Cardiac muscle cell (in vitro differentiated cells and primary cell): ENCODE measurements around the gene TCEANC. TPM values are rescaled to one million over a fixed set of nuclear protein-coding genes. Genes with fewer than 3 reads are reported as not detected.
A peak's percentile ranks its signal among the peaks of the same experiment; 100 is the strongest.

ENCODE experiments used
- DNase-seq, 2 donors: peaks; one replicate each; pipeline versions ENCODE4 v3.0.0 to v3.0.0-alpha.2; 2010 to 2017; ENCODE audit warnings: low read depth in 1 of 2, low spot score in 1 of 2
- H3K27ac ChIP-seq: fragments of 200-600 bp; sonication (generic); 2 replicates; pipeline ENCODE4 v1.5.1; 2016
- H3K27me3 ChIP-seq: fragments of 200-600 bp; sonication (generic); 2 replicates; pipeline ENCODE4 v1.6.0; 2016; ENCODE audit warnings: control low read depth
- H3K36me3 ChIP-seq: fragments of 200-600 bp; sonication (generic); 2 replicates; pipeline ENCODE4 v1.5.1; 2016; ENCODE audit warnings: control low read depth
- H3K4me1 ChIP-seq: fragments of 200-600 bp; sonication (generic); 2 replicates; pipeline ENCODE4 v1.8.1; 2017; ENCODE audit warnings: low read depth, mild to moderate bottlenecking, mixed run types
- H3K4me3 ChIP-seq: fragments of 200-600 bp; sonication (generic); 2 replicates; pipeline ENCODE4 v1.5.1; 2016; ENCODE audit warnings: mild to moderate bottlenecking
- H3K9me3 ChIP-seq: fragments of 200-600 bp; sonication (generic); 2 replicates; pipeline ENCODE4 v1.5.1; 2017; ENCODE audit warnings: low read depth, mild to moderate bottlenecking, control low read depth
- CTCF ChIP-seq: IDR thresholded peaks from 2 replicates; pipeline ENCODE4 v1.5.1; 2012; ENCODE audit warnings: low read depth, mild to moderate bottlenecking, low read length
- polyA plus RNA-seq: library from polyadenylated mRNA; unstranded; fragments of >200 nt; fragmentation: Nextera tagmentation; extraction: Ambion mirVana; gene quantifications from 2 replicates; pipeline ENCODE4 v1.2.1, GENCODE V29; 2016
- total RNA-seq: library from RNA; depleted of rRNA; stranded (reverse); fragments of >200 nt; gene quantifications from 2 replicates; pipeline ENCODE4 v1.2.3, GENCODE V29; 2016

Gene TCEANC
- total and polyA plus RNA-seq, 2 experiments from 2014 or later, result 3.5 to 6.9 TPM

GRCh38 chrX:13661735-13662288, 8.9 kb downstream of the TCEANC start:
- no peak for DNase-seq
- Histone ChIP-seq H3K9me3 (no peaks in the 10 kb centered on the region), H3K36me3 (no peaks in the 10 kb centered on the region), H3K27me3 (no peaks in the 10 kb centered on the region), H3K4me1 (peaks cover 16% of the 10 kb centered on the region), H3K4me3 (no peak overlapping the region), H3K27ac (no peak overlapping the region)
- no peak for TF ChIP-seq CTCF

DNA sequence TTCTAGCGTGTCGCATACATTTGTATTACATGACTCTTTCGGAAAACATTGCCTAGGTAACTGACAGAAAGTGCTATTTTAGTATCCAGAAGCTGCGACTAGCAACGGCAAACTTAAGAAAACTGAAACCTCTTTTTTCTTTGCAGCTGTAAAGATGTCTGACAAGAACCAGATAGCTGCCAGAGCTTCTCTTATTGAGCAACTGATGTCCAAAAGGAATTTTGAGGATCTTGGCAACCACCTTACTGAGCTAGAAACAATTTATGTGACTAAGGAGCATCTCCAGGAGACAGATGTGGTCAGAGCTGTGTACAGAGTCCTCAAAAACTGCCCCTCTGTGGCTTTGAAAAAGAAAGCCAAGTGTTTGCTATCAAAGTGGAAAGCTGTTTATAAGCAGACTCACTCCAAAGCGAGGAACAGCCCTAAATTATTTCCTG, 9.4 kb downstream of the TCEANC start:
- Histone ChIP-seq H3K36me3 (no peaks in the 10 kb centered on the region), H3K9me3 (no peaks in the 10 kb centered on the region), H3K27ac (peak overlapping the region; percentile 26), H3K4me3 (no peak overlapping the region), H3K27me3 (no peaks in the 10 kb centered on the region), H3K4me1 (peaks cover 16% of the 10 kb centered on the region)
- TF ChIP-seq CTCF, result no peak
- DNase-seq, result peak in 1 of 2 donors; percentile 81

DNA sequence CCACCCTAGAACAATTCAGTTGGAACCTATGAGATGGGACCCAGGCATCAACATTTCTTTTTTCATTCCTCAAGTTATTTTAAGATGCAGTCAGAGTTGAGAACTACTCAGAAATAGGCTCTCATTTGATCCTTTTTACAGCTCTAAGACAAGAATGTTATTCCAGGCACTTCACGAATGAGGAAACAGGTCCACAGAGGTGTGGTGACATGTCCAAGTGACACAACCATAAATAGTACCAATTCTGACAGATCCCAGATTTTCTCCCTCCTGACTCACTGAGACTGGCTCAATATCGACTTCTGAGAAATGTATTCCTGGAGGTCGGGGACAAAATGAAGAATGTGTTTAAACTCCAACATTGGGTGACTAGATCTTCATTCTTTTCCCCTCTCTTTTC, 11.1 kb downstream of the TCEANC start:
- Histone ChIP-seq H3K9me3 (no peaks in the 10 kb centered on the region), H3K27me3 (no peaks in the 10 kb centered on the region), H3K27ac (peak overlapping the region; percentile 89), H3K4me3 (no peak overlapping the region), H3K36me3 (no peaks in the 10 kb centered on the region), H3K4me1 (peaks cover 16% of the 10 kb centered on the region)
- TF ChIP-seq CTCF, result no peak
- DNase-seq, result peak in 1 of 2 donors; percentile 42

DNA sequence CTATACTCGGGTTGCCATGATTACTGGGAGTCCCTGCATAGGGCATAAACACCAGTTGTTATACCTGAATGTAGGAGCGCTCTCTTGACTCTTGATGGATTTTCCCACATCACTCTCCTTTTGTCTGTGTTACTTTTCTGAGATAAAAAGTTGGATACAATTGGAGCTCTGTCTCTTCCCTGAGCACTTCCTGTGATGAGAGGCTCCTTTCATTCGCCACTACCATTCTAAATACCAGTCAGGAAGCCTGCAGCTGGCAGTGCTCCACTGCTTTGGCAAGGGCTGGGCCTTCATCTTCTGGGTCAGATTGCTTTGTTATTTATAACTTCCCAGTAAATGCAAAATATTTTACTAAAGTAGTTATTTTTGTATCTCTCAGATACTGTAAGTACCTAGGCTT, 13.9 kb downstream of the TCEANC start:
- Histone ChIP-seq H3K36me3 (no peaks in the 10 kb centered on the region), H3K9me3 (no peaks in the 10 kb centered on the region), H3K27ac (no peak overlapping the region), H3K4me1 (peaks cover 16% of the 10 kb centered on the region), H3K4me3 (no peak overlapping the region), H3K27me3 (no peaks in the 10 kb centered on the region)
- no peak for TF ChIP-seq CTCF
- DNase-seq, result peak in 1 of 2 donors; percentile 48

GRCh38 chrX:13667919-13668318, 15.0 kb downstream of the TCEANC start:
- no peak for TF ChIP-seq CTCF
- H3K27me3 ChIP-seq, result no peaks in the 10 kb centered on the region
- no peaks in the 10 kb centered on the region for H3K9me3 ChIP-seq
- no peak for DNase-seq
- H3K27ac ChIP-seq, result no peak overlapping the region
- H3K4me3 ChIP-seq, result no peak overlapping the region
- peaks cover 16% of the 10 kb centered on the region for H3K4me1 ChIP-seq
- no peaks in the 10 kb centered on the region for H3K36me3 ChIP-seq
